HFFc6 (cell line): ENCODE measurements around the gene OBI1. TPM values are rescaled to one million over a fixed set of nuclear protein-coding genes. Genes with fewer than 3 reads are reported as not detected.

ENCODE experiments used
- DNase-seq: peaks from one replicate; pipeline ENCODE4 v3.0.0-alpha.2; 2018
- H3K27ac Mint-ChIP-seq: 2 replicates; pipeline ENCODE4 v1.8.0; 2020; ENCODE audit warnings: mild to moderate bottlenecking, mixed read lengths
- H3K27me3 Mint-ChIP-seq: 2 replicates; pipeline ENCODE4 v1.8.0; 2021; ENCODE audit warnings: mild to moderate bottlenecking, moderate library complexity, mixed read lengths; ENCODE audit not compliant: insufficient read depth
- H3K36me3 Mint-ChIP-seq: 2 replicates; pipeline ENCODE4 v1.8.0; 2021; ENCODE audit warnings: low read depth, mixed read lengths
- H3K4me1 Mint-ChIP-seq: 2 replicates; pipeline ENCODE4 v1.8.0; 2020; ENCODE audit warnings: low read depth, mixed read lengths
- H3K4me3 Mint-ChIP-seq: 2 replicates; pipeline ENCODE4 v1.8.0; 2020; ENCODE audit warnings: mild to moderate bottlenecking, moderate library complexity, mixed read lengths
- H3K9me3 Mint-ChIP-seq: 2 replicates; pipeline ENCODE4 v1.8.0; 2020; ENCODE audit warnings: mild to moderate bottlenecking, mixed read lengths
- CTCF ChIP-seq: fragments of 200-600 bp; sonication (generic); IDR thresholded peaks from 2 replicates; pipeline ENCODE4 v1.5.0; 2021; ENCODE audit warnings: antibody characterized with exemption, mild to moderate bottlenecking
- total RNA-seq, 6 experiments: library from RNA; stranded (reverse); fragmentation: NEBNext Ultra II Directional; extraction: Animal tissue kit (Norgen Biotek cat#: 25700); gene quantifications; 2 replicates in 1 of 6; 3 replicates in 5 of 6; pipeline ENCODE4 v1.2.3, GENCODE V29; 2021

Gene OBI1
- total RNA-seq, 6 experiments from 2014 or later: 7.4 to 10.6 (median 10.3) TPM

- Mint-ChIP-seq H3K4me3 (no peak overlapping the region), H3K27me3 (no peaks in the 10 kb centered on the region), H3K4me1 (no peaks in the 10 kb centered on the region), H3K9me3 (no peaks in the 10 kb centered on the region), H3K36me3 (0 out of 2 replicates have a peak, but pooled peaks cover 4% of the 10 kb centered on the region), H3K27ac (no peak overlapping the region)
- no peak for DNase-seq
- no peak for TF ChIP-seq CTCF
Observed at GRCh38 chr13:78630511-78630910, 28.4 kb downstream of the OBI1 start.

- Mint-ChIP-seq H3K4me1 (no peaks in the 10 kb centered on the region), H3K27me3 (no peaks in the 10 kb centered on the region), H3K9me3 (no peaks in the 10 kb centered on the region), H3K4me3 (no peak overlapping the region), H3K27ac (no peak overlapping the region), H3K36me3 (no peaks in the 10 kb centered on the region)
- no peak for TF ChIP-seq CTCF
- no peak for DNase-seq
Observed at GRCh38 chr13:78625384-78625783, 33.6 kb downstream of the OBI1 start.

- no peak overlapping the region for H3K4me3 Mint-ChIP-seq
- no peaks in the 10 kb centered on the region for H3K9me3 Mint-ChIP-seq
- H3K36me3 Mint-ChIP-seq: no peaks in the 10 kb centered on the region
- TF ChIP-seq CTCF: no peak
- H3K27me3 Mint-ChIP-seq: no peaks in the 10 kb centered on the region
- no peak overlapping the region for H3K27ac Mint-ChIP-seq
- no peaks in the 10 kb centered on the region for H3K4me1 Mint-ChIP-seq
- no peak for DNase-seq
Observed at GRCh38 chr13:78623132-78623531, 35.8 kb downstream of the OBI1 start.

- Mint-ChIP-seq H3K36me3 (peaks cover 11% of the 10 kb centered on the region), H3K27ac (no peak overlapping the region), H3K4me3 (no peak overlapping the region), H3K4me1 (no peaks in the 10 kb centered on the region), H3K27me3 (no peaks in the 10 kb centered on the region), H3K9me3 (no peaks in the 10 kb centered on the region)
- no peak for DNase-seq
- TF ChIP-seq CTCF: no peak
Observed at GRCh38 chr13:78620936-78621470, 38.0 kb downstream of the OBI1 start.

- no peak overlapping the region for H3K27ac Mint-ChIP-seq
- no peak for TF ChIP-seq CTCF
- H3K4me3 Mint-ChIP-seq: no peak overlapping the region
Observed at GRCh38 chr13:78618411-78618810, 40.5 kb downstream of the OBI1 start.

GRCh38 chr13:78611040-78611439, 47.9 kb downstream of the OBI1 start:
- H3K36me3 Mint-ChIP-seq: peaks cover 15% of the 10 kb centered on the region
- H3K4me3 Mint-ChIP-seq: no peak overlapping the region
- DNase-seq: no peak
- no peak overlapping the region for H3K27ac Mint-ChIP-seq
- TF ChIP-seq CTCF: no peak
- H3K4me1 Mint-ChIP-seq: peaks cover 19% of the 10 kb centered on the region
- peaks cover 41% of the 10 kb centered on the region for H3K27me3 Mint-ChIP-seq
- no peaks in the 10 kb centered on the region for H3K9me3 Mint-ChIP-seq

More at GRCh38 chr13:78618411-78618810, 40.5 kb downstream of the OBI1 start:
- no peaks in the 10 kb centered on the region for H3K27me3 Mint-ChIP-seq
- H3K4me1 Mint-ChIP-seq: no peaks in the 10 kb centered on the region
- DNase-seq: no peak
- peaks cover 26% of the 10 kb centered on the region for H3K36me3 Mint-ChIP-seq
- H3K9me3 Mint-ChIP-seq: no peaks in the 10 kb centered on the region
